GM10266 (cell line): ENCODE measurements around the gene ABCD1.

Experiments
- DNase-seq: peaks from one replicate; pipeline ENCODE4 v3.0.0; 2012; ENCODE audit errors: extremely low spot score
- TF ChIP-seq, protein P1 (sequence below): IDR thresholded peaks from 2 replicates; pipeline ENCODE4 v1.5.1; 2012; ENCODE audit warnings: mild to moderate bottlenecking, low read depth; ENCODE audit not compliant: control insufficient read depth, insufficient read depth; ENCODE audit errors: missing control alignments

The ABCD1 gene

GRCh38 chrX:153709726-153710674, 14.7 kb upstream of the ABCD1 start:
- DNase-seq: no peak
- TF ChIP-seq, protein P1, sequence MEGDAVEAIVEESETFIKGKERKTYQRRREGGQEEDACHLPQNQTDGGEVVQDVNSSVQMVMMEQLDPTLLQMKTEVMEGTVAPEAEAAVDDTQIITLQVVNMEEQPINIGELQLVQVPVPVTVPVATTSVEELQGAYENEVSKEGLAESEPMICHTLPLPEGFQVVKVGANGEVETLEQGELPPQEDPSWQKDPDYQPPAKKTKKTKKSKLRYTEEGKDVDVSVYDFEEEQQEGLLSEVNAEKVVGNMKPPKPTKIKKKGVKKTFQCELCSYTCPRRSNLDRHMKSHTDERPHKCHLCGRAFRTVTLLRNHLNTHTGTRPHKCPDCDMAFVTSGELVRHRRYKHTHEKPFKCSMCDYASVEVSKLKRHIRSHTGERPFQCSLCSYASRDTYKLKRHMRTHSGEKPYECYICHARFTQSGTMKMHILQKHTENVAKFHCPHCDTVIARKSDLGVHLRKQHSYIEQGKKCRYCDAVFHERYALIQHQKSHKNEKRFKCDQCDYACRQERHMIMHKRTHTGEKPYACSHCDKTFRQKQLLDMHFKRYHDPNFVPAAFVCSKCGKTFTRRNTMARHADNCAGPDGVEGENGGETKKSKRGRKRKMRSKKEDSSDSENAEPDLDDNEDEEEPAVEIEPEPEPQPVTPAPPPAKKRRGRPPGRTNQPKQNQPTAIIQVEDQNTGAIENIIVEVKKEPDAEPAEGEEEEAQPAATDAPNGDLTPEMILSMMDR: no peak

GRCh38 chrX:153714256-153714655, 10.4 kb upstream of the ABCD1 start:
- no peak for DNase-seq
- TF ChIP-seq, protein P1: no peak

DNA sequence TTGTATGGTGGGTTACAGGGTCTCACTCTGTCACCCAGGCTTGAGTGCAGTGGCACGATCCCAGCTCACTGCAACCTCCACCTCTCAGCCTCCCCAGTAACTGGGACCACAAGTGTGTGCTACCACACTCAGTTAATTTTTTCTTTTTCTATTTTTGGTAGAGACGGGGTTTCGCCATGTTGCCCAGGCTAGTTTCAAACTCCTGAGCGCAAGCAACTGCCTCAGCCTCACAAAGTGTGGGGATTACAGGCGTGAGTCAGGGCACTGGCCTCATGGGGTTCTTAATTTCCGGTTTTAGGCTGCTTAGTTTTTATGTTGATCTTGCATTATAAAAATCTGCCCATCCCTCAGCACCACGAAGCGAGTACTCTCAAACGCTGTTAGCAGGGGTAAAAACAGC, 7.2 kb upstream of the ABCD1 start:
- DNase-seq: no peak
- TF ChIP-seq, protein P1: no peak

DNA sequence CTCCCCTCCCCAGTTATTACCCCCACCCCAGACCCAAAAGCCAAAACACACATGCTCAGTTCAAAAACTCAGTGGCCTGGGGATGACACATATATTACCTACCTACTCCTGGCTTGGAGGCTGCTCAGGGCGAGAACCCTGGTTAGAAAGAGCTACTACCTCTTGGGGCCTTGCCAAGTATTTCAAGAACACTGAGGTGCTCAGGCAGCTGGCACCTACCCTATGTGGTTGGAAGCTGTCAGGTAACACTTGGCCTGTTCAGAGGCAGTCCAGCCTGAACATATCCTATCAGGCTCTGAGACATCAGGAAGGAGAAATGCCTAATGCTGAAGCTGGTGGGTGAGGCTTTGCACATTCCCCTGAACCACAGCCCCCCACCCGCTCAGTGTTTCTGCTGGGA, 5.4 kb upstream of the ABCD1 start:
- no peak for DNase-seq
- TF ChIP-seq, protein P1: no peak

- TF ChIP-seq, protein P1: no peak
- DNase-seq: no peak
Observed at GRCh38 chrX:153719701-153720100, 5.0 kb upstream of the ABCD1 start.

DNA sequence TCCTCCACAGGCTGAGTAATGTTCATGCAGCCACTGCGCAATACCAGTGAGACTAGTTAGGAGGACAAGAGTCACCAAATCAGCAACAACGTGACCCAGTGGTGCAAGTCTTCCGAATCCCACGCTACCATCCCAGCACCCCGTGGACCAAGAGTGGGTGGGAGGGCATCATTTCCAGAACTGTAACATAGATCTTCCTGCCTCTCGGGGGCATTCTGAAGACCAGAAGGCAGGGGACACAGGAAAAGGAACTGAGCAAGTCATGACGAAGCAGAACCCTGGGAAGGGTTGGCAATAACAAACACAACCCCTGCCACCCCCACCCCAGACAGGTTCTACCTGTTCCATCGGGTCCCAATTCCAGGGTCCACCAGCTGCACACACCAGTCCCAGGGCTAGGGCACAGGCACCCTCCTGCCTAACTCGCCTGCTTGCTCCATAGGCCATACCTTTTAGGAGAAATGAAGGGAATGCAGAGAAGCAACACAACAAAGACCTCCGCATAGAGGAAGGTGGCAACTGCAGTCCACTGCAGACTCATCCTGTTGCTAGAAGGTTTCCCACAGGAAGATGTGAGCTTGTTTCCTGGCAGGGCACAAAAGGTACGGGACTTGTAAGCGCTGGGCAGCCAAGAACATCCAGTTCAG, 1.8 kb upstream of the ABCD1 start:
- TF ChIP-seq, protein P1: no peak
- no peak for DNase-seq

DNA sequence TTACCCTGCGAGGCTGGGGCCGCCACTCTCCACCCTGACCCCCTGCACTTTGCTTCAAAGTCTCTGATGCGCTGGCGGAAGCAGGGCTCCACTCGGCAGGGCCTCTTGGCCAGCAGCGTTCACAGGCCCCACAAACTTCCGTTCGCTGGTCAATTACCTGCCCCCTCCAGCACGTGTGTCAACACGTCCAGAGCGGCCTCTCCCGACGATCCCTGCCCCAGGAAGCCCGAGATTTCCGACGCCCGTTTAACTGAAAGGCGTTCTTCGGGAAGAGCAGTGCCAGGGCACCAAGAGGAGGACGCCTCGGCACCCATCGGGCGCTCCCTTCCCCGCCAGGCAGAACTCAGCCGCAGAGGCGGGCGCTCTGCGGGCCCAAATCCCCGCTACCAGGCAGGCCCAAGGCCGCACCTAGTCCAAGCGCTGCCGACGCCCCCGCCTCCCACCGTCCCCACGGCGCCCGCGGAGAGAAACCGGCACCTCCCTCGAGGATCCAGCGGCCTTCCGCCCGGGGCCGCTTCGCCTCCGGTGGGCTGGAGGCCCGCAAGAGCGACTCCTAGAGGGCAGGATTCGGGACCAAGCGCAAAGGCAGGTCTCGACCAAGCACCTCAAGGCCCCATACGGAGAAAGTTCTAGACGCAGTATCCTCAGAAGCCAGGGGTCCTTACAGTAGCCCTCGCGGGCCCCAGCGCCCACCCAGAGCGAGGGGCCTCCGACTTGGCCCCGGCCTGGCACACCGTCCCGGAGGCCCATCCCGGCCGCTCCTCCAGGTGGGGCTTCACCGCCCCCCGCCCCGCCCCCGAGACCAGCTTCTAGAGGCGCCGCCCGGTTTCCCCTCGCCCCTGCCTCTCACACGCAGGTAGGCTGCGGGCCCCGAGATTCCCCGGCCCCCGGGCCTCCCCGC, 1.1 kb upstream of the ABCD1 start:
- TF ChIP-seq, protein P1: peak; percentile 54
- DNase-seq: peak; percentile 59
